BLaER1 (cell line): ENCODE results near the gene PMIS2.

Source experiments
- H3K27ac ChIP-seq: shearing (Covaris generic); formaldehyde crosslinking; 2 replicates; pipeline ENCODE4 v1.8.1; 2022
- H3K27me3 ChIP-seq: shearing (Covaris generic); formaldehyde crosslinking; 2 replicates; pipeline ENCODE4 v1.8.1; 2022
- H3K36me3 ChIP-seq: shearing (Covaris generic); formaldehyde crosslinking; 2 replicates; pipeline ENCODE4 v1.8.1; 2022
- H3K4me1 ChIP-seq: shearing (Covaris generic); formaldehyde crosslinking; 2 replicates; pipeline ENCODE4 v1.8.1; 2022
- H3K4me2 ChIP-seq: shearing (Covaris generic); formaldehyde crosslinking; 2 replicates; pipeline ENCODE4 v1.8.1; 2022
- H3K4me3 ChIP-seq: shearing (Covaris generic); formaldehyde crosslinking; 2 replicates; pipeline ENCODE4 v1.8.1; 2022
- H3K9ac ChIP-seq: shearing (Covaris generic); formaldehyde crosslinking; 2 replicates; pipeline ENCODE4 v1.8.1; 2022
- H3K9me3 ChIP-seq: shearing (Covaris generic); formaldehyde crosslinking; 2 replicates; pipeline ENCODE4 v1.8.1; 2022
- H4K20me1 ChIP-seq: shearing (Covaris generic); formaldehyde crosslinking; 2 replicates; pipeline ENCODE4 v1.8.1; 2022
- Cebpa-rat ChIP-seq: shearing (Covaris generic); IDR thresholded peaks from 2 replicates; pipeline ENCODE4 v1.8.1; 2022

PMIS2 gene

GRCh38 chr19:35609851-35610353 lies 23.9 kb downstream of the PMIS2 start:
- Histone ChIP-seq H3K27me3 (no peaks in the 10 kb centered on the region), H3K9ac (no peak overlapping the region), H3K4me1 (peaks cover 23% of the 10 kb centered on the region), H3K4me3 (no peak overlapping the region), H3K9me3 (peaks cover 31% of the 10 kb centered on the region), H3K4me2 (no peak overlapping the region), H3K36me3 (peaks cover 12% of the 10 kb centered on the region), H4K20me1 (no peaks in the 10 kb centered on the region), H3K27ac (no peak overlapping the region)
- TF ChIP-seq Cebpa-rat: no peak

GRCh38 chr19:35612224-35612558 lies 26.2 kb downstream of the PMIS2 start:
- Histone ChIP-seq H3K36me3 (peaks cover 35% of the 10 kb centered on the region), H3K4me3 (peak overlapping the region; percentile 74), H3K27me3 (no peaks in the 10 kb centered on the region), H3K4me2 (peak overlapping the region; percentile 81), H3K9me3 (peaks cover 17% of the 10 kb centered on the region), H3K27ac (peak overlapping the region; percentile 49; the same call in 1 of the 2 replicates), H3K9ac (peak overlapping the region; percentile 82), H4K20me1 (no peaks in the 10 kb centered on the region), H3K4me1 (peaks cover 23% of the 10 kb centered on the region)
- TF ChIP-seq Cebpa-rat: no peak

- Histone ChIP-seq H3K36me3 (peaks cover 41% of the 10 kb centered on the region), H4K20me1 (no peaks in the 10 kb centered on the region), H3K9me3 (peaks cover 11% of the 10 kb centered on the region), H3K4me2 (peak within 1 kb of the TSS; percentile 81), H3K27ac (peak within 1 kb of the TSS; percentile 79), H3K9ac (peak within 1 kb of the TSS; percentile 82), H3K27me3 (no peaks in the 10 kb centered on the region), H3K4me3 (peak within 1 kb of the TSS; percentile 74), H3K4me1 (peaks cover 23% of the 10 kb centered on the region)
- no peak for TF ChIP-seq Cebpa-rat
Measured at GRCh38 chr19:35612559-35613321, 26.8 kb downstream of the PMIS2 start, which contains the start of gene HAUS5. Gene HAUS5, plus strand, starts transcription at chr19:35612735. Its CDS starts 60 bp downstream, at chr19:35612795.

GRCh38 chr19:35613574-35613973 lies 27.6 kb downstream of the PMIS2 start:
- no peaks in the 10 kb centered on the region for H3K27me3 ChIP-seq
- H3K4me2 ChIP-seq: peak overlapping the region; percentile 81
- H3K4me3 ChIP-seq: peak overlapping the region; percentile 74; the same call in 1 of the 2 replicates
- no peak overlapping the region; the same call in 1 of the 2 replicates for H3K9ac ChIP-seq
- H3K4me1 ChIP-seq: peaks cover 23% of the 10 kb centered on the region
- H3K36me3 ChIP-seq: peaks cover 49% of the 10 kb centered on the region
- no peaks in the 10 kb centered on the region for H4K20me1 ChIP-seq
- H3K9me3 ChIP-seq: peaks cover 3% of the 10 kb centered on the region; the same call in 1 of the 2 replicates
- H3K27ac ChIP-seq: no peak overlapping the region
- no peak for TF ChIP-seq Cebpa-rat

- Histone ChIP-seq H3K4me2 (no peak overlapping the region), H4K20me1 (no peaks in the 10 kb centered on the region), H3K36me3 (peaks cover 62% of the 10 kb centered on the region), H3K9me3 (no peaks in the 10 kb centered on the region), H3K27me3 (no peaks in the 10 kb centered on the region), H3K27ac (no peak overlapping the region), H3K4me1 (peaks cover 18% of the 10 kb centered on the region), H3K9ac (no peak overlapping the region), H3K4me3 (no peak overlapping the region)
- TF ChIP-seq Cebpa-rat: no peak
Measured at GRCh38 chr19:35615036-35615435, 29.1 kb downstream of the PMIS2 start.

GRCh38 chr19:35618857-35619256 lies 32.9 kb downstream of the PMIS2 start:
- Histone ChIP-seq H3K9ac (0 out of 2 replicates have a peak overlapping the region, but pooled peaks have one; percentile 6), H3K27me3 (no peaks in the 10 kb centered on the region), H3K4me2 (no peak overlapping the region), H4K20me1 (no peaks in the 10 kb centered on the region), H3K4me1 (no peaks in the 10 kb centered on the region; the same call in 1 of the 2 replicates), H3K4me3 (no peak overlapping the region), H3K9me3 (no peaks in the 10 kb centered on the region), H3K27ac (no peak overlapping the region), H3K36me3 (peaks cover 88% of the 10 kb centered on the region)
- TF ChIP-seq Cebpa-rat: no peak

- H3K4me2 ChIP-seq: no peak overlapping the region
- no peak overlapping the region for H3K27ac ChIP-seq
- H3K9ac ChIP-seq: no peak overlapping the region
Measured at GRCh38 chr19:35619290-35619923, 33.4 kb downstream of the PMIS2 start.

GRCh38 chr19:35620001-35620400 lies 34.0 kb downstream of the PMIS2 start:
- Histone ChIP-seq H3K4me2 (no peak overlapping the region), H3K36me3 (peaks cover 77% of the 10 kb centered on the region), H3K4me1 (no peaks in the 10 kb centered on the region), H3K27me3 (no peaks in the 10 kb centered on the region), H4K20me1 (no peaks in the 10 kb centered on the region), H3K9ac (no peak overlapping the region), H3K9me3 (no peaks in the 10 kb centered on the region), H3K27ac (no peak overlapping the region), H3K4me3 (no peak overlapping the region)
- TF ChIP-seq Cebpa-rat: no peak

More at GRCh38 chr19:35619290-35619923, 33.4 kb downstream of the PMIS2 start:
- Histone ChIP-seq H3K36me3 (peaks cover 83% of the 10 kb centered on the region), H4K20me1 (no peaks in the 10 kb centered on the region), H3K27me3 (no peaks in the 10 kb centered on the region), H3K9me3 (no peaks in the 10 kb centered on the region), H3K4me3 (no peak overlapping the region), H3K4me1 (no peaks in the 10 kb centered on the region)
- no peak for TF ChIP-seq Cebpa-rat

- no peak for TF ChIP-seq Cebpa-rat
- Histone ChIP-seq H3K36me3 (peaks cover 60% of the 10 kb centered on the region), H3K4me1 (no peaks in the 10 kb centered on the region)
Measured at GRCh38 chr19:35621708-35622107, 35.7 kb downstream of the PMIS2 start.

GRCh38 chr19:35622750-35623149 lies 36.8 kb downstream of the PMIS2 start:
- no peak overlapping the region for H3K27ac ChIP-seq
- H3K4me2 ChIP-seq: no peak overlapping the region
- no peak for TF ChIP-seq Cebpa-rat
- H3K4me1 ChIP-seq: peaks cover 2% of the 10 kb centered on the region
- no peak overlapping the region for H3K4me3 ChIP-seq
- no peaks in the 10 kb centered on the region for H3K27me3 ChIP-seq
- H3K36me3 ChIP-seq: peaks cover 49% of the 10 kb centered on the region
- H4K20me1 ChIP-seq: no peaks in the 10 kb centered on the region
- no peak overlapping the region for H3K9ac ChIP-seq
- no peaks in the 10 kb centered on the region for H3K9me3 ChIP-seq

More at GRCh38 chr19:35621708-35622107, 35.7 kb downstream of the PMIS2 start:
- Histone ChIP-seq H3K4me2 (no peak overlapping the region), H3K27ac (no peak overlapping the region), H3K27me3 (no peaks in the 10 kb centered on the region), H3K9ac (no peak overlapping the region), H4K20me1 (no peaks in the 10 kb centered on the region), H3K9me3 (no peaks in the 10 kb centered on the region), H3K4me3 (no peak overlapping the region)
